Measurements from ENCODE around the gene C6.
"Not testable (repeated sequence)": the region's sequence is repeated elsewhere in the genome, so short reads cannot be mapped to it uniquely, and the experiment has no call there.

C6 gene

GRCh38 chr5:41213340-41213739 lies at the start of gene C6:
Gene C6, minus strand, starts transcription at chr5:41213532. Its CDS starts 10,302 bp downstream, at chr5:41203230.
- DNase-seq: no peak

- no peak for DNase-seq
Observed at GRCh38 chr5:41256400-41256799, 43.1 kb upstream of the C6 start.

DNA sequence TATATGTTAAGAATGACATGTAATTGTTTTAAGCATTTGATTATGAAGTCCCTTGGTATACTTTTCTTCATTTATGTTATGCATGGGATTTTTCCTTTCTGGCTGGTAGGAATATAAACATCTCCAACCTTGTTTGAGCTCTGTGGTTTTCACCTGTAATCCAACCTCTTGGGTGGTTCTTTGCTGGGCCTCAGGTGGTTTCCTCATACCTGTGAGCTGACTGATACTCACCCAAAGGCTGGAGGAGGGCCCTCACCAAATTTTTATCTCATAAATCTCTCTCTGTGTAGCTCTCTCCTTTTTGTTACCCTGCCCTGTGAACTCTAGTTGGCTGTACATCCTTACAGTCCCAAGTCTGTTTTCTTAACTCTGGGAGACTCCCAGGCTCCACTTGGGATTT lies 39.8 kb upstream of the C6 start:
- no peak for DNase-seq

GRCh38 chr5:41252036-41252435 lies 38.7 kb upstream of the C6 start:
- DNase-seq: no peak

DNA sequence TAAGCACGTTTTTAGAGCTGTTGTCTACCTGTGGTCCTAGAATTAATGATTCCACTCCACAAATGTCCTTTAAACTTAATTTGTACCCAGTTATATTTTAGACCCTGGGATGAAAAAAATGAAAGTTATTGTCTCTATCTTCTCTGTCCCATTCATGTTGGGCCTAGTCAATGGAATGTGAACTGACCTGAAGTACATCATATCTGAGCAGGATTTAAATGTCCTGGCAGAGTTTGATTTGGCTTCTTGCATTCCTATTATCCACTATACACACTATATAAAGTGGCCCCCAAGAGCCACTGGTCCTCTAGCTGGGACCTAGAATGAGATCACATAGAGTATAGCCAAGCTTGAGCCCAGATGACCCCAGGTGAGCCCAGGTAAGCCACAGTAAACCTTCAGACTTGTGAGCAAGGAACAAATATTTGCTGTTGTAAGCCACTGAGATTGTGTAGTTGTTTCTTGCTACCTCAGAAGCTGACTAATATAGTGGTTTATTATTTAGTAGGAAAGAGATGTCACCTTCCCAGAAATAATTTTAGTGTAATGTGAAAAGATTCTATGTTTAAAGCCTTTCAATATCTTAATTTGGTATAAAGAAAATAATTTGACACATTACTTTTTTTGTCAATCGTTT lies 37.1 kb upstream of the C6 start:
- DNase-seq: no peak

DNA sequence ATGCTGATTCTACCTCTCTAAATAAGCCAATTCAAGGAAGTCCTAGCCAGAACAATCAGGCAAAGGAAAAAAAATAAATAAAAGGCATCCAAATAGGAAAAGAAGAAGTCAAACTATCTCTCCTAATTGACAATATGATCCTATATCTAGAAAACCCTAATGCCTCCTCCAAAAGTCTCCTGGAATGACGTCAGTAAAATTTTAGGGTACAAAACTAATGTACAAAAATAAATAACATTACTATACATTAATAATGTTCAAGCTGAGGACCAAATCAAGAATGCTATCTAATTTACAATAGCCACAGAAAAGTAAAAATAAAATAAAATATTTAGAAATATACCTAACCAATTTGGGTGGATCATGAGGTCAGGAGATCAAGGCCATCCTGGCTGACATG lies 33.8 kb upstream of the C6 start:
- no peak for DNase-seq

- DNase-seq: no peak
Observed at GRCh38 chr5:41246376-41246775, 33.0 kb upstream of the C6 start.

DNA sequence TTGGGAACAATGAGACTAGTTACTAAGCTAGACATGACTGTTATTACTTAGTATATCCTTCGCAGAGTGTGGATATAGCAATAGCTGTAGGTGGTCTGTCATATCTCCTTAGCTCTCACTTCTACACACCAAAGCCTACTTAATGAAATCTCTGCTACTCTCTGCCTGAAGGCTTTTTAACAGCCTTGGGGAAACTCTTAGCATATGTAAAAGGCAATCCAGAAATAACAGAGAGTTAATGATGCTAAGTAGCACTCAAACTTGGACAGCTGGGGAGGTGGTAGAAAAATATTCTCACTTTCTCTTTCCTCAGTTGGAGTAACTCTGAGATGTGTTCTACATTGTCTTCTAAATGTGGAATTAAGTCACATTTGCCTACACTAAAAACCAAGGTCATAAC lies 30.2 kb upstream of the C6 start:
- no peak for DNase-seq

GRCh38 chr5:41240985-41241384 lies 27.7 kb upstream of the C6 start:
- DNase-seq: no peak

- no peak for DNase-seq
Observed at GRCh38 chr5:41240390-41240789, 27.1 kb upstream of the C6 start.

- DNase-seq: no peak
Observed at GRCh38 chr5:41234475-41234874, 21.1 kb upstream of the C6 start.

DNA sequence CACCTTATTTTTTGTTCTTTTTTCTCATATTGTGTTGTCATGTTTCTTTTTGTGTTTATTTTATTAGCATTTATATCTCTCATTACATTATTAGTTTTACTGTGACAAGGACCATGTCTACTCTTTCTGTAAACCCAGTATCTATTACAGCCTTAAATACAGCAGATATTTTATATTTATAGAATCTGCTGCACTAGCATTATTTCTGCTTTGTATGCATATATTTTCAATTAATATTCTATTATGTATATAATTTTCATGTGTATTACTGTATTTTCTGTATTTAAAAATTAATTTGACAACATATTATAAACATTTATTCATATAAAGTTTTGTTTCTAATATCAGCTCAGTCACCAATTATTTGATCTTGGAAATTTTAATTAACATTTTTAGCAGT lies 19.5 kb upstream of the C6 start:
- no peak for DNase-seq

- not testable (repeated sequence) for DNase-seq
Observed at GRCh38 chr5:41230276-41230675, 16.9 kb upstream of the C6 start.

DNA sequence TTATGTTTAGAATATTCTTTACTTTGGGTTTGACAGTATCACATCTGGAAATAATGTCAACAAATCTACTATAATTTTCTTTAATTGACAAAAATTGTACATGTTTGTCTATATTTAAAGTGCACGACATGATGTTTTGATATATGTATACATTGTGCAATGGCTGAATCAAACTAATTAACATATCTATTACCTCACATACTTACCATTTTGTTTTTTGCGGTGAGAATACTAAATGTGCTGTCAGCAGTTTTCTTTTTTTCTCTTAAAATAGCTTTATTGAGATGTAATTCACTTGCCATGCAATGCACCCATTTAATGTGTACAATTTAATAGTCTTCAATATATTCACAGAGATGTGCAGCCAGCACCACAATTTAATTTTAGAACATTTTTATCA lies 10.6 kb upstream of the C6 start:
- no peak for DNase-seq

GRCh38 chr5:41219658-41220269 lies 6.4 kb upstream of the C6 start:
- no peak for DNase-seq

GRCh38 chr5:41218929-41219657 lies 5.8 kb upstream of the C6 start:
- no peak for DNase-seq

- DNase-seq: no peak
Observed at GRCh38 chr5:41214182-41214581, 850 bp upstream of the C6 start.

DNA sequence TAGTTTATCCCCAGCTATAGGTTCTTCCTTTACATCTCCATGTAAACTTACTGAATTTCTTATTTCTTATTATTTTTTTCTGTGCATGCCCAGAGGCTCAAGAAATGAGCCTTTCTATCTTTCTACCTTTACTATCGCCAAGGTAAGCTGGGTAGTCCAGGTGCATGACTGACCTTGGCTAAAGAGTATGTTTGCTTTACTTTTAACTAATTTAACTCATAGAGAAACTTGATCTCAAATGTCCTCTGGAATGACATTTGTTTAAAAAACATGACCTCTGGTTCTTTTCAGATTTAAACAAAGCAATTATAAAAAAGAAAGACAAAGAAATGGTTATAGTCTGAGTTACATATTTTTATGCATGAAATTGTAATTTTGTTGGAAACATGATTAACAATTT lies 397 bp downstream of the C6 start:
- DNase-seq: no peak

- no peak for DNase-seq
Observed at GRCh38 chr5:41211417-41211816, 1.9 kb downstream of the C6 start.

- not testable (repeated sequence) for DNase-seq
Observed at GRCh38 chr5:41205475-41205874, 7.9 kb downstream of the C6 start.

- DNase-seq: no peak
Observed at GRCh38 chr5:41203033-41203432, 10.3 kb downstream of the C6 start.

DNA sequence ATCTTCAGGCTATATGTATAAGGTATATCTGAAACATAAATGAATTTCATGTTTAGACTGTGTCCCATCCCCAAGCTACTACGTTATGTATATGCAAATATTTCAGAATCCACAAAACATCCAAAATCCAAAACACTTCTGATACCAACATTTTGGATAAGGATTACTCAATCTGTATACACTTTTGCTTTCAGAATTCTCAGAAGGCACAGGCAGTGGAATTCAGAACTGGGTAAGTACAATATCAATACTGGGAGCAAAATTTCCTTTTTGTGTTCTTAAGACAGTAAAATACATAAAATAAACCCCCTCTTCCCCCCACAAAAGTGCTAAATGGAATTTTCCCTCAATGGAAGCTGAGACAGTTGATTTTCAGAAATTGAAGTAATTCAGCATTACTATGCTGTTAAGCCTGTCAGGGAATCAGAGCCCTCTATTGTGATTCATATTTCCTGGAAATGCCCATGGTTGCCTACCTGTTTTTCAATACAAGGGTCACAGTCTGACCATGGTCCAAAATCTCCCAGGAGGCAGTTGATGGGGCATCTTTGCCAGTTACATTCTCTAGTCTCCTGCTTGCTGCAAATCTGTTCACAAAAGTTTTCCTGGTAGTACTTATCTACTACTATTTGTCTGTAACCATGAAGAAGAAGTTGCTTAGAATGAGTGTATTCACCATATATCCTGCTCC lies 12.1 kb downstream of the C6 start:
- DNase-seq: no peak

DNA sequence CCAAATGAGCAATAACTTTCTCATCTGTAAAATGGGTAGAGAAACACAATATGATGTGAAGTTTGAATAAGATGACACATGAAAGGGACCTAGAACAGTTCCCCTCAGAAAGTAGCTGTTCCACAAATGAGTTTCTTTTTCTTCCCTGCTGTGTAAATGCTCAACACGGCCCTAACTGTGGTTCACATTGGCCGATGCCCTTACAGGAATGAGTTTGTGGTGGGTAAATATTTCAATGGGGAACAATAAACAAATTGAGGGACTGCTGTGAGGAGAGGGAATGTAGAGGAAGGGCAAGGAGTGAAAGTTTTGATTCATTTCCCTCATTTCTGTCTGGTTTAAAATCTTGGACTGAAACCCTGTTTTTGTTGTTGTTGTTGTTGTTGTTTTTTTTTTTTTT lies 12.8 kb downstream of the C6 start:
- DNase-seq: no peak

GRCh38 chr5:41199660-41200059 lies 13.7 kb downstream of the C6 start:
- DNase-seq: no peak

Measured in NCI-H1048 (cell line).